Astrocyte (in vitro differentiated cells and primary cell): ENCODE data around the gene PELI2. TPM values are rescaled to one million over a fixed set of nuclear protein-coding genes. Genes with fewer than 3 reads are reported as not detected.
A peak's percentile ranks its signal among the peaks of the same experiment; 100 is the strongest.

Source experiments
- DNase-seq: peaks from one replicate; pipeline ENCODE4 v3.0.0-alpha.2; 2010; ENCODE audit warnings: low read depth
- FAIRE-seq: peaks from 2 replicates; lab custom pipeline; 2011; peaks lifted over from hg19 to GRCh38; lab: Jason Lieb, UNC
- H2AFZ ChIP-seq: 2 replicates; pipeline ENCODE4 v1.6.0; 2012; ENCODE audit warnings: low read depth, low read length, inconsistent platforms
- H3K27ac ChIP-seq: 2 replicates; pipeline ENCODE4 v1.5.1; 2011; ENCODE audit warnings: low read depth, low read length, inconsistent platforms
- H3K27me3 ChIP-seq: 2 replicates; pipeline ENCODE4 v1.6.0; 2011; ENCODE audit warnings: low read length, inconsistent platforms; ENCODE audit not compliant: insufficient read depth
- H3K36me3 ChIP-seq: 2 replicates; pipeline ENCODE4 v1.5.1; 2011; ENCODE audit warnings: low read length, inconsistent platforms; ENCODE audit not compliant: insufficient read depth
- H3K4me1 ChIP-seq: 2 replicates; pipeline ENCODE4 v1.5.1; 2011; ENCODE audit warnings: low read length, inconsistent platforms; ENCODE audit not compliant: insufficient read depth
- H3K4me2 ChIP-seq: 2 replicates; pipeline ENCODE4 v1.6.0; 2012; ENCODE audit warnings: low read length, inconsistent platforms
- H3K4me3 ChIP-seq: 2 replicates; pipeline ENCODE4 v1.5.1; 2011; ENCODE audit warnings: low read depth, mild to moderate bottlenecking, low read length, inconsistent platforms; ENCODE audit not compliant: insufficient read depth
- H3K79me2 ChIP-seq: 2 replicates; pipeline ENCODE4 v1.6.0; 2012; ENCODE audit warnings: mild to moderate bottlenecking, low read length, inconsistent platforms; ENCODE audit not compliant: insufficient read depth
- H3K9ac ChIP-seq: 2 replicates; pipeline ENCODE4 v1.6.0; 2012; ENCODE audit warnings: mild to moderate bottlenecking, low read length, inconsistent platforms
- H3K9me3 ChIP-seq: 2 replicates; pipeline ENCODE4 v1.5.1; 2012; ENCODE audit warnings: low read depth, mild to moderate bottlenecking, low read length, inconsistent platforms; ENCODE audit not compliant: insufficient read depth
- H4K20me1 ChIP-seq: 2 replicates; pipeline ENCODE4 v1.6.0; 2012; ENCODE audit warnings: low read length, inconsistent platforms; ENCODE audit not compliant: insufficient read depth
- H3K27ac Mint-ChIP-seq: one replicate; pipeline ENCODE4 v1.8.0; 2021; ENCODE audit warnings: mild to moderate bottlenecking, mixed read lengths; ENCODE audit not compliant: unreplicated experiment
- H3K27me3 Mint-ChIP-seq: one replicate; pipeline ENCODE4 v1.8.0; 2021; ENCODE audit warnings: low read depth, mixed read lengths; ENCODE audit not compliant: unreplicated experiment
- H3K36me3 Mint-ChIP-seq: one replicate; pipeline ENCODE4 v1.8.0; 2021; ENCODE audit warnings: low read depth, mixed read lengths; ENCODE audit not compliant: unreplicated experiment
- H3K4me1 Mint-ChIP-seq: one replicate; pipeline ENCODE4 v1.8.0; 2021; ENCODE audit warnings: low read depth, mixed read lengths; ENCODE audit not compliant: unreplicated experiment
- H3K4me3 Mint-ChIP-seq: one replicate; pipeline ENCODE4 v1.8.0; 2021; ENCODE audit warnings: mild to moderate bottlenecking, moderate library complexity, mixed read lengths; ENCODE audit not compliant: unreplicated experiment
- H3K9me3 Mint-ChIP-seq: one replicate; pipeline ENCODE4 v1.8.0; 2021; ENCODE audit warnings: mild to moderate bottlenecking, mixed read lengths; ENCODE audit not compliant: unreplicated experiment
- CTCF ChIP-seq: IDR thresholded peaks from 2 replicates; pipeline ENCODE4 v1.5.1; 2011; ENCODE audit warnings: low read depth, mild to moderate bottlenecking, inconsistent platforms, low read length, moderate library complexity; ENCODE audit not compliant: insufficient read depth
- EZH2 ChIP-seq: IDR thresholded peaks from 2 replicates; pipeline ENCODE4 v1.6.1; 2012; ENCODE audit warnings: mild to moderate bottlenecking, low read length, inconsistent platforms; ENCODE audit not compliant: insufficient read depth
- total RNA-seq: library from RNA; stranded (reverse); gene quantifications from 2 replicates; pipeline ENCODE4 v1.2.1, GENCODE V29; 2021

The PELI2 gene
- total RNA-seq, 1 donor from 2014 or later, result 5.3 TPM

GRCh38 chr14:56216626-56217379, 98.6 kb downstream of the PELI2 start:
- Histone ChIP-seq H3K36me3 (no peaks in the 10 kb centered on the region), H3K9me3 (no peaks in the 10 kb centered on the region), H3K27ac (no peak overlapping the region), H4K20me1 (no peaks in the 10 kb centered on the region), H3K4me3 (no peak overlapping the region), H3K27me3 (no peaks in the 10 kb centered on the region), H3K4me2 (peak overlapping the region; percentile 32), H3K79me2 (no peaks in the 10 kb centered on the region), H2AFZ (no peak overlapping the region), H3K4me1 (peaks cover 13% of the 10 kb centered on the region), H3K9ac (no peak overlapping the region)
- FAIRE-seq (no peak), DNase-seq (peak; percentile 36)
- TF ChIP-seq EZH2, result no peak
- no peak for TF ChIP-seq CTCF
- Mint-ChIP-seq H3K36me3 (no peaks in the 10 kb centered on the region), H3K4me3 (no peak overlapping the region), H3K9me3 (no peaks in the 10 kb centered on the region), H3K4me1 (peaks cover 9% of the 10 kb centered on the region), H3K27ac (no peak overlapping the region), H3K27me3 (no peaks in the 10 kb centered on the region)

- FAIRE-seq (no peak), DNase-seq (no peak)
- H3K4me3 ChIP-seq, result no peak overlapping the region
- H2AFZ ChIP-seq, result no peak overlapping the region
- peaks cover 13% of the 10 kb centered on the region for H3K4me1 ChIP-seq
- H3K4me2 ChIP-seq, result peak overlapping the region; percentile 32
- H3K79me2 ChIP-seq, result no peaks in the 10 kb centered on the region
- H3K36me3 ChIP-seq, result no peaks in the 10 kb centered on the region
- H3K9ac ChIP-seq, result no peak overlapping the region
- Mint-ChIP-seq H3K4me1 (peaks cover 7% of the 10 kb centered on the region), H3K36me3 (no peaks in the 10 kb centered on the region), H3K27ac (no peak overlapping the region), H3K27me3 (no peaks in the 10 kb centered on the region), H3K9me3 (no peaks in the 10 kb centered on the region), H3K4me3 (no peak overlapping the region)
- H3K27ac ChIP-seq, result no peak overlapping the region
- no peaks in the 10 kb centered on the region for H3K27me3 ChIP-seq
- no peaks in the 10 kb centered on the region for H3K9me3 ChIP-seq
- H4K20me1 ChIP-seq, result no peaks in the 10 kb centered on the region
- TF ChIP-seq EZH2 (no peak), CTCF (no peak)
Observed at GRCh38 chr14:56217380-56218045, 99.3 kb downstream of the PELI2 start.
